Measurements from ENCODE around the gene PTPRK. TPM values are rescaled to one million over a fixed set of nuclear protein-coding genes. Genes with fewer than 3 reads are reported as not detected.

PTPRK gene
- polyA plus RNA-seq, 1 experiment: 37.8 TPM

GRCh38 chr6:128053109-128053508 lies 467.3 kb downstream of the PTPRK start:
- DNase-seq (ENCODE audit: low read depth, low spot score): no peak
- no peak for TF ChIP-seq CTCF (IDR thresholded peaks at IDR 0.05; ENCODE audit: low read depth, low read length)
- POLR2A ChIA-PET: no interaction called here
- no peaks in the 10 kb centered on the region for H3K9me3 ChIP-seq (ENCODE audit: control insufficient read depth, insufficient read depth, low read length)
- CTCF ChIA-PET: no interaction called here
- no peak overlapping the region for H3K4me3 ChIP-seq (ENCODE audit: low read depth, low read length)
- H3K27ac ChIP-seq (ENCODE audit: low read depth, low read length): no peak overlapping the region
- no peaks in the 10 kb centered on the region for H3K27me3 ChIP-seq (ENCODE audit: control insufficient read depth, insufficient read depth, low read length)

- no peak for DNase-seq (ENCODE audit: low read depth, low spot score)
- no peak for TF ChIP-seq CTCF (IDR thresholded peaks at IDR 0.05; ENCODE audit: low read depth, low read length)
- H3K27ac ChIP-seq (ENCODE audit: low read depth, low read length): no peak overlapping the region
- H3K9me3 ChIP-seq (ENCODE audit: control insufficient read depth, insufficient read depth, low read length): no peaks in the 10 kb centered on the region
- ChIA-PET CTCF (no interaction called here), POLR2A (no interaction called here)
- no peak overlapping the region for H3K4me3 ChIP-seq (ENCODE audit: low read depth, low read length)
- H3K27me3 ChIP-seq (ENCODE audit: control insufficient read depth, insufficient read depth, low read length): no peaks in the 10 kb centered on the region
Observed at GRCh38 chr6:128047989-128048388, 472.4 kb downstream of the PTPRK start.

GRCh38 chr6:128046033-128046432 lies 474.4 kb downstream of the PTPRK start:
- Histone ChIP-seq H3K27me3 (ENCODE audit: control insufficient read depth, insufficient read depth, low read length) (no peaks in the 10 kb centered on the region), H3K27ac (ENCODE audit: low read depth, low read length) (no peak overlapping the region), H3K4me3 (ENCODE audit: low read depth, low read length) (no peak overlapping the region), H3K9me3 (ENCODE audit: control insufficient read depth, insufficient read depth, low read length) (no peaks in the 10 kb centered on the region)
- DNase-seq (ENCODE audit: low read depth, low spot score): no peak
- no peak for TF ChIP-seq CTCF (IDR thresholded peaks at IDR 0.05; ENCODE audit: low read depth, low read length)
- CTCF ChIA-PET: no interaction called here
- POLR2A ChIA-PET: no interaction called here

GRCh38 chr6:128039543-128039942 lies 480.9 kb downstream of the PTPRK start:
- Histone ChIP-seq H3K27me3 (ENCODE audit: control insufficient read depth, insufficient read depth, low read length) (no peaks in the 10 kb centered on the region), H3K4me3 (ENCODE audit: low read depth, low read length) (no peak overlapping the region)
- CTCF ChIA-PET: no interaction called here

More at GRCh38 chr6:128039543-128039942, 480.9 kb downstream of the PTPRK start:
- no peak for TF ChIP-seq CTCF (IDR thresholded peaks at IDR 0.05; ENCODE audit: low read depth, low read length)
- POLR2A ChIA-PET: no interaction called here
- Histone ChIP-seq H3K9me3 (ENCODE audit: control insufficient read depth, insufficient read depth, low read length) (no peaks in the 10 kb centered on the region), H3K27ac (ENCODE audit: low read depth, low read length) (no peak overlapping the region)
- no peak for DNase-seq (ENCODE audit: low read depth, low spot score)
